B cell (primary cell): ENCODE data around the gene RSPH9. TPM values are rescaled to one million over a fixed set of nuclear protein-coding genes. Genes with fewer than 3 reads are reported as not detected.
A peak's percentile ranks its signal among the peaks of the same experiment; 100 is the strongest.

Source experiments
- ATAC-seq: fragments of 200-7000 bp; cut with Tn5 transposase; one replicate; pipeline ENCODE4 v1.10.0; 2021; ENCODE audit warnings: low read depth, mild to moderate bottlenecking, moderate number of reproducible peaks, moderate library complexity
- CTCF ChIA-PET: fragments of 350-600 bp; sonication (Branson Sonifier 250); formaldehyde crosslinking; loops from one replicate; lab custom pipeline; 2021; ENCODE audit warnings: antibody characterized with exemption, inconsistent platforms; lab: Charles Lee
- POLR2A ChIA-PET: fragments of 350-600 bp; sonication (Branson Sonifier 250); formaldehyde crosslinking; loops from one replicate; lab custom pipeline; 2021; ENCODE audit warnings: antibody characterized with exemption; lab: Charles Lee
- DNase-seq: peaks from one replicate; pipeline ENCODE4 v3.0.0; 2013
- H2AFZ ChIP-seq: 2 replicates; pipeline ENCODE4 v1.6.1; 2012; ENCODE audit warnings: mild to moderate bottlenecking, low read depth, low read length; ENCODE audit not compliant: insufficient read depth, poor library complexity, severe bottlenecking
- H3K27ac ChIP-seq, 2 donors: 1 replicate in 1 of 2; 2 replicates in 1 of 2; pipeline ENCODE4 v1.5.1; 2012 to 2013; ENCODE audit warnings: low read length in 2 of 2, mild to moderate bottlenecking in 2 of 2, moderate library complexity in 1 of 2
- H3K27me3 ChIP-seq, 4 experiments: fragments of 200-600 bp in 1 of 4; sonication (generic) in 1 of 4; replicated peaks in 1 of 4; 1 replicate in 2 of 4; 2 replicates in 2 of 4; pipeline versions ENCODE4 v1.6.1 to v1.7.0; 2013 to 2016; ENCODE audit warnings: low read length in 3 of 4, mild to moderate bottlenecking in 2 of 4, mixed read lengths in 1 of 4, moderate library complexity in 1 of 4; ENCODE audit not compliant: insufficient read depth in 4 of 4, control insufficient read depth in 3 of 4; ENCODE audit errors: control extremely low read depth in 1 of 4
- H3K36me3 ChIP-seq, 2 experiments: replicated peaks in 1 of 2; 1 replicate in 1 of 2; 2 replicates in 1 of 2; pipeline versions ENCODE4 v1.6.1 to v1.7.1; 2013; ENCODE audit warnings: low read length in 1 of 2; ENCODE audit not compliant: insufficient read depth in 2 of 2, control insufficient read depth in 1 of 2; ENCODE audit errors: control extremely low read depth in 1 of 2, extremely low read depth in 1 of 2
- H3K4me1 ChIP-seq, 2 donors: fragments of 200-600 bp in 1 of 2; sonication (generic) in 1 of 2; 1 replicate in 1 of 2; 2 replicates in 1 of 2; pipeline versions ENCODE4 v1.5.1 to v1.6.1; 2013 to 2017; ENCODE audit warnings: low read length in 2 of 2; ENCODE audit not compliant: control insufficient read depth in 2 of 2, insufficient read depth in 2 of 2
- H3K4me2 ChIP-seq: replicated peaks from 2 replicates; pipeline ENCODE3; 2012; ENCODE audit warnings: mild to moderate bottlenecking, low read depth, low read length; ENCODE audit not compliant: poor library complexity, severe bottlenecking
- H3K4me3 ChIP-seq, 5 experiments: fragments of 200-600 bp in 1 of 5; sonication (generic) in 1 of 5; 1 replicate in 3 of 5; 2 replicates in 2 of 5; pipeline versions ENCODE4 v1.5.1 to v1.7.0; 2011 to 2016; ENCODE audit warnings: low read length in 4 of 5, mild to moderate bottlenecking in 4 of 5, low read depth in 2 of 5, control low read depth in 1 of 5, moderate library complexity in 1 of 5; ENCODE audit not compliant: insufficient read depth in 1 of 5; ENCODE audit errors: control extremely low read depth in 1 of 5, extremely low read depth in 1 of 5
- H3K79me2 ChIP-seq: fragments of 200-600 bp; sonication (generic); one replicate; pipeline ENCODE4 v1.6.0; 2016; ENCODE audit warnings: low read length; ENCODE audit not compliant: control insufficient read depth, insufficient read depth
- H3K9ac ChIP-seq: fragments of 200-600 bp; sonication (generic); 2 replicates; pipeline ENCODE4 v1.6.1; 2017; ENCODE audit warnings: mild to moderate bottlenecking, low read length, moderate library complexity
- H3K9me3 ChIP-seq, 3 donors: one replicate each; pipeline versions ENCODE4 v1.6.1 to v1.7.1; 2013; ENCODE audit warnings: low read length in 2 of 3; ENCODE audit not compliant: control insufficient read depth in 2 of 3, insufficient read depth in 1 of 3; ENCODE audit errors: control extremely low read depth in 1 of 3
- H4K20me1 ChIP-seq: 2 replicates; pipeline ENCODE4 v1.6.0; 2012; ENCODE audit warnings: mild to moderate bottlenecking, low read length; ENCODE audit not compliant: insufficient read depth, control insufficient read depth, poor library complexity, severe bottlenecking
- H3K27ac Mint-ChIP-seq: one replicate; pipeline ENCODE4 v1.8.0; 2021; ENCODE audit warnings: mixed read lengths
- H3K27me3 Mint-ChIP-seq: one replicate; pipeline ENCODE4 v1.8.0; 2021; ENCODE audit warnings: mixed read lengths
- H3K4me1 Mint-ChIP-seq: one replicate; pipeline ENCODE4 v1.8.0; 2021; ENCODE audit warnings: mixed read lengths
- H3K4me3 Mint-ChIP-seq: one replicate; pipeline ENCODE4 v1.8.0; 2021; ENCODE audit warnings: mixed read lengths
- H3K9me3 Mint-ChIP-seq: one replicate; pipeline ENCODE4 v1.8.0; 2022; ENCODE audit warnings: mixed read lengths; ENCODE audit not compliant: insufficient read depth
- CTCF ChIP-seq: fragments of 200-600 bp; IDR thresholded peaks from one replicate; pipeline ENCODE4 v1.8.0; 2022; ENCODE audit warnings: antibody characterized with exemption, mild to moderate bottlenecking
- EZH2 ChIP-seq: IDR thresholded peaks from 2 replicates; pipeline ENCODE4 v1.6.1; 2012; ENCODE audit warnings: borderline replicate concordance, low read depth, mild to moderate bottlenecking, moderate library complexity, low read length; ENCODE audit not compliant: insufficient read depth, poor library complexity, severe bottlenecking
- WGBS: methylation state at CpG from one replicate; pipeline ENCODE4 v1.1.5; 2013; ENCODE audit warnings: missing lambda C conversion rate; ENCODE audit not compliant: insufficient coverage; 5-methylcytosine and 5-hydroxymethylcytosine counted together
- intact Hi-C: fragments of 100-400 bp; cut with micrococcal nuclease; formaldehyde crosslinking; loops from one replicate; pipeline ENCODE4 v1.10.0; 2022
- polyA plus RNA-seq: library from polyadenylated mRNA; depleted of rRNA; stranded (reverse); fragments of >200 nt; gene quantifications from 2 replicates; pipeline ENCODE4 v1.2.3, GENCODE V29; 2012
- total RNA-seq, 2 donors: library from RNA; stranded (reverse); fragments of 120-200 nt in 1 of 2; gene quantifications; 1 replicate in 1 of 2; 2 replicates in 1 of 2; pipeline versions ENCODE4 v1.2.3 to v1.2.4, GENCODE V29; 2013 to 2022

Gene RSPH9
- total and polyA plus RNA-seq, 2 donors (not counting 1 experiment from before 2014, with no cell fraction given) = 0.04 TPM; not detected in 1

DNA sequence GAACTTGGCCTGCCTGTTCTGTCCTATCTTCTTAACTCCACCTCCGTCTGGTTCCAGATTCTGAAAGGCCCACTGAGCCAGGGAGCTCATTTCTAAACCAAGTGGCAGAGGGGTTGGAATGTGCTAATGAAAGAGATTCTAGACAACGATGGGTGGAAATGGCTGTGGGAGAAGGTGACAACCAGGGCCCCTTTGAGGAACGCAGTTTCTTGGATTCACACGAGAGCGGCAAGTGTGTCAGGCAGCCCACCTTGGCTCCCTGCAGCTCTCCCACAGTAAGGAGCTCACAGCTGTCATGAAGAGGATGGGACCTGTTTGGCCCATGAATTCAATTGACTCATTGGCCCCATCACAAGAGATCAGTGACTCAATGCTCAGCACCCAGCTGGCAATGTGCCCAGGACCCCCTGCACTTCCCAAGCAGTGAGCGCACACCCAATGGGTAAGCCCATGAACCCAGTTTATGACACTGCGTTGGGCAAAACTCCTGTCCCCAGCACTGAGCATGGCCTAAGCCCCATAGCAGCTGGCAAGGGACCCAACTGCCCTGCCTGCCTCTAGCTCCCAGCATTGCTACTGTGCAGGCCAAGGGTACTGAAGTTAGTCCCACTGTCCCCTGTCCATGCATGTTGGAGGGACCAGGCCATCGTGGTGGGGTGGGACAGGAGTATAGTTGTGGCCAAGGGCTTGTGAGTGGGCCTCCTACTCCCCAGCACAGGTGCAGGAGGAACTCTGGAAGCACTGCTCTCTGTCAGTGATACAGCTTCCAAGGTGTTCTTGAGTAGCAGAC lies 26.4 kb downstream of the RSPH9 start:
- intact Hi-C loops = no loop called here
- H3K27ac Mint-ChIP-seq = peak overlapping the region; percentile 2

More for the DNA sequence above, 26.4 kb downstream of the RSPH9 start:
- ATAC-seq (no peak), DNase-seq (no peak)
- no peak overlapping the region for H3K4me3 ChIP-seq
- peaks cover 3% of the 10 kb centered on the region for H4K20me1 ChIP-seq
- H3K79me2 ChIP-seq = no peaks in the 10 kb centered on the region
- no peaks in the 10 kb centered on the region for H3K27me3 Mint-ChIP-seq
- no peaks in the 10 kb centered on the region for H3K9me3 ChIP-seq
- no peak overlapping the region for H2AFZ ChIP-seq
- ChIA-PET POLR2A (no interaction called here), CTCF (interaction anchor here (0.7 to 7.9 kb wide), 5 partner anchors 10 to 408 kb away, joined by 3 to 102 read pairs (median 10); partner anchors contain the start of gene VEGFA)
- WGBS = 97% methylated on average over 8 of the region's 8 CpGs
- H3K27ac ChIP-seq = no peak overlapping the region
- H3K36me3 ChIP-seq = peaks cover 5 to 45% of the 10 kb centered on the region in 2 experiments
- H3K9ac ChIP-seq = no peak overlapping the region
- H3K4me1 ChIP-seq = peaks cover 13 to 15% of the 10 kb centered on the region in 2 donors
- peaks cover 19% of the 10 kb centered on the region for H3K4me1 Mint-ChIP-seq
- H3K27me3 ChIP-seq = no peaks in the 10 kb centered on the region
- H3K9me3 Mint-ChIP-seq = no peaks in the 10 kb centered on the region
- TF ChIP-seq EZH2 (no peak), CTCF (no peak)
- no peak overlapping the region for H3K4me2 ChIP-seq
- H3K4me3 Mint-ChIP-seq = no peak overlapping the region
